ENCODE measurements around the gene PRODH2.

PRODH2 gene

GRCh38 chr19:35786299-35787160 lies 26.1 kb downstream of the PRODH2 start:
- CTCF ChIA-PET: no interaction called here
- TF ChIP-seq ARNT (IDR thresholded peaks at IDR 0.05): no peak
- TF ChIP-seq FOXA1 (IDR thresholded peaks at IDR 0.05): no peak
- no peak for TF ChIP-seq SUZ12 (IDR thresholded peaks at IDR 0.05)
- no peak for TF ChIP-seq FOXM1 (IDR thresholded peaks at IDR 0.05; ENCODE audit: borderline replicate concordance)
- TF ChIP-seq HDGF (IDR thresholded peaks at IDR 0.05; ENCODE audit: borderline replicate concordance): no peak
- TF ChIP-seq BHLHE40 (IDR thresholded peaks at IDR 0.05; ENCODE audit: borderline replicate concordance): no peak
- no peak for TF ChIP-seq PKNOX1 (IDR thresholded peaks at IDR 0.05)
- TF ChIP-seq TARDBP (IDR thresholded peaks at IDR 0.05): no peak
- TF ChIP-seq ZNF384 (IDR thresholded peaks at IDR 0.05): no peak
- TF ChIP-seq FOXK2 (IDR thresholded peaks at IDR 0.05): no peak
- TF ChIP-seq SP1 (IDR thresholded peaks at IDR 0.05): no peak
- TF ChIP-seq L3MBTL2 (conservative IDR thresholded peaks at IDR 0.05): no peak
- TF ChIP-seq ELF4 (IDR thresholded peaks at IDR 0.05): no peak
- TF ChIP-seq CTBP1 (IDR thresholded peaks at IDR 0.05; ENCODE audit: borderline replicate concordance): no peak
- TF ChIP-seq NFRKB (IDR thresholded peaks at IDR 0.05): no peak
- TF ChIP-seq LEF1 (IDR thresholded peaks at IDR 0.05; ENCODE audit: borderline replicate concordance): no peak
- DNase-seq (ENCODE audit: extremely low spot score): no peak
- POLR2A ChIA-PET: no interaction called here

- POLR2A ChIA-PET: no interaction called here
- CTCF ChIA-PET: no interaction called here
- DNase-seq (ENCODE audit: extremely low spot score): no peak
- no peak for TF ChIP-seq LEF1 (IDR thresholded peaks at IDR 0.05; ENCODE audit: borderline replicate concordance)
- TF ChIP-seq ARNT (IDR thresholded peaks at IDR 0.05): no peak
- TF ChIP-seq TARDBP (IDR thresholded peaks at IDR 0.05): no peak
- no peak for TF ChIP-seq HDGF (IDR thresholded peaks at IDR 0.05; ENCODE audit: borderline replicate concordance)
- no peak for TF ChIP-seq BHLHE40 (IDR thresholded peaks at IDR 0.05; ENCODE audit: borderline replicate concordance)
- TF ChIP-seq PKNOX1 (IDR thresholded peaks at IDR 0.05): no peak
- no peak for TF ChIP-seq ELF4 (IDR thresholded peaks at IDR 0.05)
- TF ChIP-seq ZNF384 (IDR thresholded peaks at IDR 0.05): no peak
- TF ChIP-seq SP1 (IDR thresholded peaks at IDR 0.05): no peak
- TF ChIP-seq CTBP1 (IDR thresholded peaks at IDR 0.05; ENCODE audit: borderline replicate concordance): no peak
- TF ChIP-seq FOXA1 (IDR thresholded peaks at IDR 0.05): no peak
- TF ChIP-seq NFRKB (IDR thresholded peaks at IDR 0.05): no peak
- TF ChIP-seq L3MBTL2 (conservative IDR thresholded peaks at IDR 0.05): no peak
- no peak for TF ChIP-seq SUZ12 (IDR thresholded peaks at IDR 0.05)
These were observed 27.4 kb downstream of the PRODH2 start for GRCh38 chr19:35785339-35785627.

GRCh38 chr19:35784503-35785338 lies 27.9 kb downstream of the PRODH2 start:
- ChIA-PET CTCF (no interaction called here), POLR2A (no interaction called here)
- no peak for TF ChIP-seq PKNOX1 (IDR thresholded peaks at IDR 0.05)
- no peak for TF ChIP-seq ELF4 (IDR thresholded peaks at IDR 0.05)
- TF ChIP-seq TARDBP (IDR thresholded peaks at IDR 0.05): no peak
- no peak for TF ChIP-seq ARNT (IDR thresholded peaks at IDR 0.05)
- no peak for TF ChIP-seq FOXK2 (IDR thresholded peaks at IDR 0.05)
- no peak for TF ChIP-seq FOXM1 (IDR thresholded peaks at IDR 0.05; ENCODE audit: borderline replicate concordance)
- no peak for TF ChIP-seq CTBP1 (IDR thresholded peaks at IDR 0.05; ENCODE audit: borderline replicate concordance)
- no peak for TF ChIP-seq NFRKB (IDR thresholded peaks at IDR 0.05)
- DNase-seq (ENCODE audit: extremely low spot score): no peak

- POLR2A ChIA-PET: no interaction called here
- TF ChIP-seq CTBP1 (IDR thresholded peaks at IDR 0.05; ENCODE audit: borderline replicate concordance) (no peak), FOXM1 (IDR thresholded peaks at IDR 0.05; ENCODE audit: borderline replicate concordance) (no peak), ARNT (IDR thresholded peaks at IDR 0.05) (no peak), BHLHE40 (IDR thresholded peaks at IDR 0.05; ENCODE audit: borderline replicate concordance) (no peak), SUZ12 (IDR thresholded peaks at IDR 0.05) (no peak), TARDBP (IDR thresholded peaks at IDR 0.05) (no peak), NFRKB (IDR thresholded peaks at IDR 0.05) (no peak), HDGF (IDR thresholded peaks at IDR 0.05; ENCODE audit: borderline replicate concordance) (no peak), ZNF384 (IDR thresholded peaks at IDR 0.05) (no peak), SP1 (IDR thresholded peaks at IDR 0.05) (no peak), LEF1 (IDR thresholded peaks at IDR 0.05; ENCODE audit: borderline replicate concordance) (no peak), FOXA1 (IDR thresholded peaks at IDR 0.05) (no peak), PKNOX1 (IDR thresholded peaks at IDR 0.05) (no peak)
- CTCF ChIA-PET: no interaction called here
- no peak for DNase-seq (ENCODE audit: extremely low spot score)
These were observed 28.9 kb downstream of the PRODH2 start for GRCh38 chr19:35783469-35784434.
